ENCODE data around the gene PTGS1.

DNA sequence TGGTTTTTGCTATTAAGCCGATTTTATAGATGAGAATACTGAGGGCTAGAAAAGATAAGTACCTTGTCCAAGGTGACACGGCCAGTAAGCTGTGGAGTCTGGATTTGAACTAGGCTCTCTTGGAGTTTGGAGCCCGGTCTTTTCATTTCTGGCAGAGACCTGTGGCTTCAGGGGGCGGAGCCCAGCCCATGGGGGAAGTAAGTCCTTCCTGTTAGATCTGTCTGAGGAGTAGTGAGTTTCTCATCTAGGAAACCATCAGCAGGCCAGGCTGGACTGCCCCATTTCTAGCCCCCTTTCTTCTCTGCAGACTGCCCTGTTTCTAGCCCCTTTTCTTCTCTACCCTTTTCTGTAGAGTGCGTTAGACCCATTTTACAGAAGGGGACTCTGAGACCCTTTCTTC lies 521 bp upstream of the PTGS1 start:
- TF ChIP-seq, protein P1, sequence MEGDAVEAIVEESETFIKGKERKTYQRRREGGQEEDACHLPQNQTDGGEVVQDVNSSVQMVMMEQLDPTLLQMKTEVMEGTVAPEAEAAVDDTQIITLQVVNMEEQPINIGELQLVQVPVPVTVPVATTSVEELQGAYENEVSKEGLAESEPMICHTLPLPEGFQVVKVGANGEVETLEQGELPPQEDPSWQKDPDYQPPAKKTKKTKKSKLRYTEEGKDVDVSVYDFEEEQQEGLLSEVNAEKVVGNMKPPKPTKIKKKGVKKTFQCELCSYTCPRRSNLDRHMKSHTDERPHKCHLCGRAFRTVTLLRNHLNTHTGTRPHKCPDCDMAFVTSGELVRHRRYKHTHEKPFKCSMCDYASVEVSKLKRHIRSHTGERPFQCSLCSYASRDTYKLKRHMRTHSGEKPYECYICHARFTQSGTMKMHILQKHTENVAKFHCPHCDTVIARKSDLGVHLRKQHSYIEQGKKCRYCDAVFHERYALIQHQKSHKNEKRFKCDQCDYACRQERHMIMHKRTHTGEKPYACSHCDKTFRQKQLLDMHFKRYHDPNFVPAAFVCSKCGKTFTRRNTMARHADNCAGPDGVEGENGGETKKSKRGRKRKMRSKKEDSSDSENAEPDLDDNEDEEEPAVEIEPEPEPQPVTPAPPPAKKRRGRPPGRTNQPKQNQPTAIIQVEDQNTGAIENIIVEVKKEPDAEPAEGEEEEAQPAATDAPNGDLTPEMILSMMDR (IDR thresholded peaks at IDR 0.05) = no peak
- no peak for TF ChIP-seq ZFX (IDR thresholded peaks at IDR 0.05; ENCODE audit: borderline replicate concordance)

All from 22Rv1 (cell line).